ENCODE data around the gene ATL2. TPM values are rescaled to one million over a fixed set of nuclear protein-coding genes. Genes with fewer than 3 reads are reported as not detected.

The ATL2 gene
- total and polyA plus RNA-seq, 2 donors (not counting 1 experiment from before 2014, with no cell fraction given): 26.5 to 70.7 TPM

GRCh38 chr2:38266382-38267061, 110.6 kb downstream of the ATL2 start:
- TF ChIP-seq EZH2 (IDR thresholded peaks at IDR 0.05; ENCODE audit: low read length, missing control alignments) (no peak), CTCF (conservative IDR thresholded peaks at IDR 0.05 in 1 of 2, IDR thresholded peaks at IDR 0.05 in 1 of 2; ENCODE audit: low read depth in 1 of 2, low read length in 2 of 2) (no peak)
- Histone ChIP-seq H4K20me1 (ENCODE audit: control insufficient read depth, extremely low read depth, insufficient read depth, low read length) (no peaks in the 10 kb centered on the region), H3K4me1 (ENCODE audit: control insufficient read depth, extremely low read depth, insufficient read depth, low read length) (no peaks in the 10 kb centered on the region), H3K4me2 (ENCODE audit: extremely low read depth, insufficient read depth, low read length) (no peak overlapping the region), H3K9ac (ENCODE audit: insufficient read depth, low read length) (no peak overlapping the region), H3K27me3 (ENCODE audit: control insufficient read depth, insufficient read depth, low read length) (no peaks in the 10 kb centered on the region), H2AFZ (ENCODE audit: low read length) (no peak overlapping the region), H3K79me2 (ENCODE audit: control insufficient read depth, insufficient read depth, low read length) (no peaks in the 10 kb centered on the region), H3K27ac (ENCODE audit: insufficient read depth, low read length) (no peak overlapping the region), H3K36me3 (ENCODE audit: control insufficient read depth, insufficient read depth, low read length) (no peaks in the 10 kb centered on the region), H3K4me3 (replicated peaks in 1 of 4; ENCODE audit: control extremely low read depth in 1 of 4, insufficient read depth in 1 of 4, low read depth in 3 of 4, low read length in 4 of 4) (no peak overlapping the region), H3K9me3 (ENCODE audit: control insufficient read depth, insufficient read depth, low read depth, low read length) (no peaks in the 10 kb centered on the region)
- DNase-seq (ENCODE audit: low read depth in 2 of 2): no peak

- Histone ChIP-seq H4K20me1 (ENCODE audit: control insufficient read depth, extremely low read depth, insufficient read depth, low read length) (no peaks in the 10 kb centered on the region), H3K79me2 (ENCODE audit: control insufficient read depth, insufficient read depth, low read length) (no peaks in the 10 kb centered on the region)
Observed at GRCh38 chr2:38265461-38265860, 111.6 kb downstream of the ATL2 start.

GRCh38 chr2:38264396-38265221, 112.5 kb downstream of the ATL2 start:
- H3K9me3 ChIP-seq (ENCODE audit: control insufficient read depth, insufficient read depth, low read depth, low read length): no peaks in the 10 kb centered on the region
- H3K4me3 ChIP-seq (replicated peaks in 1 of 4; ENCODE audit: control extremely low read depth in 1 of 4, insufficient read depth in 1 of 4, low read depth in 3 of 4, low read length in 4 of 4): no peak overlapping the region
- peak in 1 of 2 donors; percentile 79 for DNase-seq (ENCODE audit: low read depth in 2 of 2)
- no peaks in the 10 kb centered on the region for H3K27me3 ChIP-seq (ENCODE audit: control insufficient read depth, insufficient read depth, low read length)
- no peaks in the 10 kb centered on the region for H4K20me1 ChIP-seq (ENCODE audit: control insufficient read depth, extremely low read depth, insufficient read depth, low read length)
- no peak overlapping the region for H3K27ac ChIP-seq (ENCODE audit: insufficient read depth, low read length)
- H3K4me2 ChIP-seq (ENCODE audit: extremely low read depth, insufficient read depth, low read length): no peak overlapping the region
- H3K4me1 ChIP-seq (ENCODE audit: control insufficient read depth, extremely low read depth, insufficient read depth, low read length): no peaks in the 10 kb centered on the region
- H3K79me2 ChIP-seq (ENCODE audit: control insufficient read depth, insufficient read depth, low read length): no peaks in the 10 kb centered on the region
- H3K9ac ChIP-seq (ENCODE audit: insufficient read depth, low read length): no peak overlapping the region
- no peak overlapping the region for H2AFZ ChIP-seq (ENCODE audit: low read length)
- TF ChIP-seq EZH2 (IDR thresholded peaks at IDR 0.05; ENCODE audit: low read length, missing control alignments): no peak
- TF ChIP-seq CTCF (conservative IDR thresholded peaks at IDR 0.05 in 1 of 2, IDR thresholded peaks at IDR 0.05 in 1 of 2; ENCODE audit: low read depth in 1 of 2, low read length in 2 of 2): no peak
- H3K36me3 ChIP-seq (ENCODE audit: control insufficient read depth, insufficient read depth, low read length): no peaks in the 10 kb centered on the region

More at GRCh38 chr2:38265461-38265860, 111.6 kb downstream of the ATL2 start:
- H3K4me1 ChIP-seq (ENCODE audit: control insufficient read depth, extremely low read depth, insufficient read depth, low read length): no peaks in the 10 kb centered on the region
- DNase-seq (ENCODE audit: low read depth in 2 of 2): peak in 1 of 2 donors; percentile 38
- no peak for TF ChIP-seq EZH2 (IDR thresholded peaks at IDR 0.05; ENCODE audit: low read length, missing control alignments)
- no peaks in the 10 kb centered on the region for H3K27me3 ChIP-seq (ENCODE audit: control insufficient read depth, insufficient read depth, low read length)
- H2AFZ ChIP-seq (ENCODE audit: low read length): no peak overlapping the region
- no peaks in the 10 kb centered on the region for H3K36me3 ChIP-seq (ENCODE audit: control insufficient read depth, insufficient read depth, low read length)
- H3K27ac ChIP-seq (ENCODE audit: insufficient read depth, low read length): no peak overlapping the region
- H3K4me2 ChIP-seq (ENCODE audit: extremely low read depth, insufficient read depth, low read length): no peak overlapping the region
- no peaks in the 10 kb centered on the region for H3K9me3 ChIP-seq (ENCODE audit: control insufficient read depth, insufficient read depth, low read depth, low read length)
- H3K4me3 ChIP-seq (replicated peaks in 1 of 4; ENCODE audit: control extremely low read depth in 1 of 4, insufficient read depth in 1 of 4, low read depth in 3 of 4, low read length in 4 of 4): no peak overlapping the region
- no peak overlapping the region for H3K9ac ChIP-seq (ENCODE audit: insufficient read depth, low read length)

Measured in fibroblast of lung (primary cell).